CMK (cell line): ENCODE measurements around the gene SH3RF3.

ENCODE experiments used
- DNase-seq: peaks from one replicate; pipeline ENCODE4 v3.0.0-alpha.2; 2010; ENCODE audit warnings: low read depth

SH3RF3 gene

DNA sequence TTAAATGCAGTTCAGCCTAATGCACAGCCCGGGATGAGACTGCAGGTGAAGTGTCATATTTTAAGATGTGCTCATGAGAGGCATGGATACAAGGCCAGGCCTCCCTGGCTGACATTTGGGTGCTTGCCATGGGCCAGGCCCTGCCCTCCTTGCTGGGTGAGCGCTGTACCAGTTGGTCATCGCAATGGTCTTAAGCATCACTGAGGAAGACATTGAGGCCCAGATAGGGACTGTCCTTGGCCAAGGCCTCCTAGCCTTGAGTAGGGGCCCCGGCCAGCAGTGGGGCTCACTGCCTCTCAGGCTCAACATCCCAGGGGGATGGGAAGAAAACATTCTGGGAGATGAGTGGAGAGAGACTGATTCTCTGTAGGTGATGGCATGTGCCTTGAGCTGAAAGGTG, 184.3 kb downstream of the SH3RF3 start:
- DNase-seq, result no peak

DNA sequence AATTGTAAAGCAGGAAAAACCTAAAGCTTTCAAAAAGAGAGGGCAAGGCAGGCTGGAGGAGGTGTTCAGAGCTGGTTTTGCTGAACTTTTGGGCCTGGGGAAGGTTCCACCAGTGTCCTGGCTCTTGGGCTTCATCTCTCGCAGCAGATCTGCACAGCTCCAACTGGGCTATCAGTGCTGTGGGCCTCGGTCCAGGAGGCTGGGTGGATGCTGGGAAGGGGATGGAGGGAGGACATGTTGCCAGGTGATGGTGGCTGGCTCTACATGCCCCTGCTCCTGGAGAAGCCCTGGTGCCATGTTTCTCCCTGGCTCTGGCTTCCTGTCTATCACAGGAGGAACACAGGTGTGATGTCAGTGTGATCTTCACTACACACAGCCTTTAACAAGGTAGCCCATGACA, 187.1 kb downstream of the SH3RF3 start:
- no peak for DNase-seq

GRCh38 chr2:109317471-109318095, 188.6 kb downstream of the SH3RF3 start:
- DNase-seq, result no peak

DNA sequence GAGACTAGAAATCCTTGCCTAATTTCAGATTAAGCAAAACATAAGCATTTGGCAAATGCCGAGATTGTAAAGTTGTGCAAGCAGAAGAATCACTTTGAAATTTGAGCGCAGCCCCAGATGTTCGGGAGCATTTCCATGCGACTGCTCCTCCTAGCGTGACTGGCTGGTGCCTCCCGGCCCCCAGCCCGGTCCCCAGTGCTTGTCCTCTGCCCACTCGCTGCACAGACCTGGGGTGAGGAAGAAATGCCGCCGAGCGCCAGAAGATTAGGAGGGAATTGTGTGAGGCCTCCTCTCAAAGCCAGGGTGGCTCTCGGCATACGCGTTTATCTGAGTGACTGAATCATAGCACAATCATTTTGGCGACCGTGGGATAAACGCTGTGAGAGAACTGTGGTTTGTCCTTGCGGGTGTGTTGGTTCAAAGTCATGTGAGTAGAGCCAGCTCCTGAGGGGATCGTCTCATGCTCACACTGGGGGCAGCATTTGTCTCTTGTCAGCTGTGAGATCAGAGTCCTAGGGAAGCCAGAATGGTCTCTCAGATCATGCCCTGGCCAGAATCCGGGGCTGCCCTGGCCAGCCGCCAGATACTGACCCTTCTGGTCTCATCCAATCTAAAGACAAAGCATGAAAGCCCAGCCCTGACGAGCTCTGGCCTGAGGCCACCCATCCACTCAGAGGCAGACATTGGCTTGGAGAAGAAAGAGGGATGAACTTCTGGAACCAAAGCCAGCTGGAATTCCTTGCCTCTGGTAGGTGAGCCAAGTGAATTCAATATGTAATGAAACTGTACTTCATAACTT, 189.3 kb downstream of the SH3RF3 start:
- no peak for DNase-seq

GRCh38 chr2:109318949-109319342, 189.9 kb downstream of the SH3RF3 start:
- DNase-seq, result no peak

- DNase-seq, result no peak
Observed at GRCh38 chr2:109320195-109320922, 191.4 kb downstream of the SH3RF3 start.

GRCh38 chr2:109321570-109321969, 192.6 kb downstream of the SH3RF3 start:
- no peak for DNase-seq

- no peak for DNase-seq
Observed at GRCh38 chr2:109322111-109322510, 193.1 kb downstream of the SH3RF3 start.

DNA sequence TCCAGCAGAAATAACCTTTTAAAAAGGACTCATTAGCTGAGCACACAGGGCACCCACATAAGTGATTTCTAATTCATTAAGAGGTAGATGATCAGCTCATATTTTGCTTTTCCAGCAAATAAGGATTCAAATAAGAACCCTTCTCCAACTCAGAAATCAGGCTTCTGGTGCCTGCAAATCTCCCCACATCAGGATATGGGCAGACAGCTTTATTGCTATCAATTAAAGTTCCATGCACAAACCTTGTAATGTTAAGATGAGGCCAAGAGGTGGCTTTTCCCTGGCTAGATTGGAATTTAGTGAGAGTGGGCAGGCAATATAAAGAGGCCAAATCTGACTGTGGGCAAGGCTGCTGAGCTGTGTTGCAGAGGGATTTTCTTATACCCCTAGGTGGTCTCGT, 193.6 kb downstream of the SH3RF3 start:
- no peak for DNase-seq

GRCh38 chr2:109324861-109325260, 195.9 kb downstream of the SH3RF3 start:
- no peak for DNase-seq

DNA sequence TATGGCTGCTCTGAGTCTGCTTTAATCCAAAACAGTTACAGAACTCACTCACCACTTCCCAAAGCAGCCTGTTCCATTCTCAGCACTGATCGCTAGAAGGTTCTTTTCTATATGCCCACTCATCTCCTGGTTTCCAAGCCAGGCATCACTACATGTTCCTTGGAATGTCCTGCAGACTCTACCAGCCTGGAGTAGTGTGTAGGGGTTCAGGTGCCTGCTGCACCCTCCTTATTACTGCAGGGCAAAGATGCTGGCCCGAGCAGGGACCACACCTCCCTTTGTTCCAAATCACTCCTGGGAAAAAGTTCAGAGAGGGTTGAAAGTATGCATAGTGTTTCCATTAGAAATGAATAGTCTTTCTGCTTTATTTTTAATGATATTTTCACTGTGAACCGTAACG, 196.6 kb downstream of the SH3RF3 start:
- no peak for DNase-seq

DNA sequence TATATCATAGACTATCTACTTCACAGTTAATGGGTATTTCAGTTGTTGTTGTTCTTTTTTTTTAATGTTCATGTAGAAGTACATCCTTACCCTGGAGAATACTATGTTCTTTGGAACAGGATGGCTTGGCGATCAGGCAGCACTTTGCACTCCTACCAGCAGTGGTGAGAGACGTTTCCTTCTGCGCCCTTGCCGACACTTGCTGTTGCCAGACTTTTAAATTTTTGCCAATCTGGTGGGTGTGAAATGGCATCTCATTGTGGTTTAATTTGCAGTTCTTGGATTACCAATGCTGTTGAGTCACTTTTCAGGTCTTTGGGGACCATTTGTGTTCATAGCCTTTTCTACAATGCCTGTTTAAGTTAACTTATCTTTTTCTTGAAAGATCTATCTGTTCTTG, 197.3 kb downstream of the SH3RF3 start:
- DNase-seq, result no peak

- no peak for DNase-seq
Observed at GRCh38 chr2:109330056-109330455, 201.1 kb downstream of the SH3RF3 start.

GRCh38 chr2:109331081-109331480, 202.1 kb downstream of the SH3RF3 start:
- no peak for DNase-seq

DNA sequence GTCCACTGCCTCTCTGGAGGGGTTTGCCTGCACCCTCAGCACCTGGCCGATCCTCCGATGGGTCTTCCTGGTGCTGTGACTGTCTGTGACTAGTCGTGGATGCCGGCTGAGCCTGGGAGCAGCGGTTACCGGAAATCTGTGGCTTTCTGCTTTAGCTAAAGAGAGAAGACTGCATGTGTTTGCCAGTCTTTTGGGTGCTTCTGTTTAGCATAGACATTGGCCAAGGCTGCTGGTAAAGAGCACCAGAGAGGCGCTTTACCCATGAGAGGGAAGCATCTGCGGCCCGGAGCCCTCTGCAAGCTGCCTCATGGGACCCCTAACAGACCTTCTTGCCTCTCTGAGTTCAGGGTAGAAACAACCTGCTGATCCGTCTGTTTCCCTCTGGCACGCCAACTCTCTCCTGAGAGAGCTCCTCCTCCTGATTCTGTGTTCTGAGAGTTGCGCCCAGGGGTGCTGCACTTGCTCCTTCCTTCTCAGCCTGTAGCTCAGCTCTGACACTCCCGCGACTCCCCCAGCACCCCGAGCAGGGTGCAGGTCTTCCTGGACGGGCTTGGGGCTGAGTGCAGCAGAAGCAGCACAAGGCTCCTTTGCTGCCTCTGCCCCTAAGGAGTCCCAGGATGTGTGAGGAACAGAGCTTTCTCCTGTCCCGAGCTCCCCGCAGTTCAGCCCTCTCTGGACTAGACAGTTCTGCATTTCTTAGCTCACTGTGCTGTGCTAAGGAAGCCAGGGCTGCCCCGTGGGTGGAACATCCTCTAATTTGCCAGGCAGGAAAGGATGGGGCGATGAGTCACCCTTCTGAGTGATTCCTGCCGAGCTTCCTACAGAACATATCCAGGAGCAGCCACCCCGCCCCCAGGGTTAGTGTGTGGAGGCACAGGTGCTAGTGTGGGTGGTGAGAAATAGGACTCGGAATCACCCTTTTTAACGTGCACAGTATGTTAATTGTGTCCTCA, 203.2 kb downstream of the SH3RF3 start:
- peak; percentile 15 for DNase-seq

DNA sequence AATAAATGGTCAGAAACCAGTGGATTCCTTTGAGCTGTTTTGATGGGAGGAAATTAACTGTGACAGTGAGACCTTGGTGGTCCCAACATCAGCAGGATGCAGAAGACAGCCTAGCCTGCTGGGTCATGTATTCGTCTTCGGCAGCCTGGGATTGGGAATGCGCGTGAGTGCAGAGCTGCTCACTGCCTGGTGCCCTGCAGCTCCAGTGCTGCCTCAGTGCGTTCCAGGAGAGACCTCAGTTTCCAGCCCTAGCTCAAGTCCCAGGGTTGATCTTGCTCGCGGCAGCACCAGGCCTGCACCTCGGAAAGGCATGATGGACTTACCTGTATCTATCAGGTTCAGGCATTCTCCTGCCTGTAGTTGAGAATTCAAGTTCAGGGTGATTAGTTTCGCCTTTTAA, 203.9 kb downstream of the SH3RF3 start:
- DNase-seq, result no peak

- no peak for DNase-seq
Observed at GRCh38 chr2:109333414-109334210, 204.6 kb downstream of the SH3RF3 start.

DNA sequence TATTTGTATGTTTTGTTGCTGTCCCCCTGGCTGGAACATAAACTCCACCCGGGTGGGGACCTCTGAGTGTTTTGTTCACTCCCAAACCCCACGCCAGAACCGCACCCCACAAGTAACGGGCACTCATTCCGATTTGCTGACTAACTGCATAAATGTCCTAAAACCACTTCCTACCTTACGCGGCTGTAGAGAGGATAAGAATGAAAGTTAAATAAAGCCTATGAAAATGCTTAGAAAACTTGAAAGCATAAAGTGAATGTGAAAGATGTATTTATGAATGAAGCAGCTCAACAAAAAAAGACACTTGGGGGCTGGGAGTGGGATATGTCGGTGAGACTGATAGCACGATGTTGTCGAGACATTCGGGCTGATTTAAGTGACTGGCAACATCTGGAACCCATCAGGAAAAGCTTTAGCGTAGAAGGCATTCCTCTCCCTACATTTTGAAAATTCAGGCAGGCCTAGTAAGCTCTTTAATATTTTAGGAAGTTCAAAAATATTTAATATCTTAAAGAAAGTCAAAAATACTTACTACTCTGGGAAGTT, 206.7 kb downstream of the SH3RF3 start:
- DNase-seq, result no peak

DNA sequence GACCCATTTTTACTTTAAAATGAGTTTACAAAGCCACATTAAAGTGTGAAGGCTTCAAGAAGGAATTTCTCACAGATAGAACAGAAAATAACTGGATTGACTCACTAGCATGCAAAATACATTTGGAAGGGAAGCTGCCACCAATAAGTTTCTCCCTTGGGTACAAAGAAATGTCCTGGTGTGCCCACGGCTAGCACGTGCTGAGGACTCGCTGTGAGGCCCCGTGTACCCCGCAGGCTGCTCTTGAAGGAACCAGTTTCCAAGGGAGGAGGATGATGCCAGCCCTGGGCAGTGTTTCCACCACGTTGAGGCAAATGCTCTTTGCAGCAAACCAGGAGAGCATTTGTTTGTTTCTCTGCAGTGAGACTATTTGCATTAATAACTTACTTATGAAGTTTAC, 207.3 kb downstream of the SH3RF3 start:
- no peak for DNase-seq

- no peak for DNase-seq
Observed at GRCh38 chr2:109337221-109337620, 208.2 kb downstream of the SH3RF3 start.

GRCh38 chr2:109339519-109339966, 210.5 kb downstream of the SH3RF3 start:
- DNase-seq, result no peak
